ENCODE data around the gene CHEK2. TPM values are rescaled to one million over a fixed set of nuclear protein-coding genes. Genes with fewer than 3 reads are reported as not detected.
"Not testable (repeated sequence)": the region's sequence is repeated elsewhere in the genome, so short reads cannot be mapped to it uniquely, and the experiment has no call there.

The CHEK2 gene
- total RNA-seq, 1 experiment from 2014 or later: 34.5 TPM

DNA sequence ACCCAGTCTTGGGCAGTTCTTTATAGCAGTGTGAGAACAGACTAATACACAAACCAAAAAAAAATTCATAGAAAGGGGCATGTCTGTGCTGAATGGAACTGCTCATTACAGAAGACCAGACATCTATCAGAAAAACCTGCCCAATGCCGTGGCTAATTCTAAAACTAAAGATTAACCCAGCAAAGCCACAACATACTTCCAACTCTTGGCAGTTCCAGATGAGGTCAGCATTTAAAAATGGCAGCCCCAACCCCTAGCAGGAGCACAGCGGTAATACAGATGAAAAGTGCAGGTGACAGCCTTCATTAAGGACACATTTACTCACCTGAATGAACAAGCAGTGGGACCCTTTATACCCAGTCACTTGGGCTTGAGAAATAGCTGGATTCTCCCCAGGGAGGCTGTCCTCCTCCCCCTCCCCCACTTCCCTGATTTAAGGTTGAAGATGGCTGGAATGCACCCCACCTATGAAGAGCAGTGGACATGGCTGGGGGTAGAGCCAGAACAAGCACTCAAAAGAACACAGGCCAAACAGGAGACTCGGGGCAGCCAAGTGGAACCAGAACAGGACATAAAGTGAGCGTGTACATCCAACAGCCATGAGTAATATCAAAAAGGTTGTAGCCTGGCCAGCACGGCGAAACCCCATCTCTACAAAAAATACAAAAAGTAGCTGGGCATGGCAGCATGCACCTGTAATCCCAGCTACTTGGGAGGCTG lies 48.4 kb downstream of the CHEK2 start:
- DNase-seq (ENCODE audit: low read depth): not testable (repeated sequence)

DNA sequence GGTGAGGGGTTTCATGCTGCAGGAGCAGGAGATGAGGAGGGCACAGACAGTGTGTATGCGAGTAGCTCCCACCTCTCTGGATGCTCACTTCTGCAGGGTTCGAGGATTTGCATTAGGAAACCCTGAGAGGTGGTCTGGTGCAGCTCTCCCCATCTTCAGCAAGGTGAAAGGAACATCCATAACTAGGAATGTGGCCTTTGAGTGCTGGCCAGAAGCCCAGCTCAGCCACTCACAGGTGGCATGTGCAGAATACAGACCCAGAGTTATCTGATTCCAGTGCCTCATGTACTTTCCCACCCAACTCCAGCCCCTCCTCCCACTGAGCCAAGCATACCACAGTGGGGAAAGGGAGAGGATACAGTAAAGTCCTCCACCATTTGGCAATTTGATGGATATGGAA lies 51.8 kb downstream of the CHEK2 start:
- not testable (repeated sequence) for DNase-seq (ENCODE audit: low read depth)

DNA sequence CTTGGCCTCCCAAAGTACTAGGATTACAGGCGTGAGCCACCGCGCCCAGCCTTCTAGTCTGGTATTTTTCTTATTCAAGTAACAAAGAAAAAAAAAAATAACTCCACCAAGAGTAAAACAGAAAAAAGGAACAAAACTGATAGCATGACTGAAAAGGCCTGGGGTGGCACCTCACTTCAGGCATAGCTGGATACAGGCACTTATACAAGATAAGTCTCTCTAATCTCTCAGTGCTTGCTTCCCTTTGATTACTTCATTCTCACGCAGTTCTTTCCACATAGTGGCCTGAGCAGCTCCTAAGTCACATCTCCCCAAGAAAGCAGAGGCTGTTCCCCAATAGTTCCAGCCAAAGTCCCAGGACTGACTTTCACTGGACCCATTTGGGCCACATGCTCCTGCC lies 58.7 kb downstream of the CHEK2 start:
- not testable (repeated sequence) for DNase-seq (ENCODE audit: low read depth)

DNA sequence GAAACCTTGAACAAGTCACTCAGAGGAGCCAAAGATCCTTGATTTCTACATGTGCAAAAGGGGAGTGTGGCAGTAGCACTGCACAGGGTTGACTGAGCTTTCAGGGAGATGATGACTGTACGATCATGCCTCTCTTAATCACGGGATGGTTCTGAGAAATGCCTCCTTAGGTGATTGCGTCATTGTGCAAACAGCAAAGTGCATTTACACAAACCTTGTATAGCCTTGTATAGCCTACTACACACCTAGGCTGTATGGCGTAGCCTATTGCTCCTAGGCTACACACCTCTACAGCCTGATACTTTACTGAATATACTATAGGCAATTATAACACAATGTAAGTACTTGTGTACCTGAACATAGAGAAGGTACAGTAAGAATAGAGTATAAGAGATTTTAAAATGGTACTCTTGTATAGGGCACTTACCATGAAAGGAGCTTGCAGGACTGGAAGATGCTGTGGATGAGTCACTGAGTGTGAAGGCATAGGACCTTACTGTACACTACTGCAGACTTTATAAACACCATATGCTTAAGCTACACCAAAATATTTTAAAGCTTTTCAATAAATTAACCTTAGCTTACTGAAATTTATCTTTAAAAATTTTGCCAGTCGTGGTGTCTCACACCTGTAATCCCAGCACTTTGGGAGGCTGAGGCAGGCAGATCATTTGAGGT lies 60.7 kb downstream of the CHEK2 start:
- DNase-seq (ENCODE audit: low read depth): not testable (repeated sequence)

DNA sequence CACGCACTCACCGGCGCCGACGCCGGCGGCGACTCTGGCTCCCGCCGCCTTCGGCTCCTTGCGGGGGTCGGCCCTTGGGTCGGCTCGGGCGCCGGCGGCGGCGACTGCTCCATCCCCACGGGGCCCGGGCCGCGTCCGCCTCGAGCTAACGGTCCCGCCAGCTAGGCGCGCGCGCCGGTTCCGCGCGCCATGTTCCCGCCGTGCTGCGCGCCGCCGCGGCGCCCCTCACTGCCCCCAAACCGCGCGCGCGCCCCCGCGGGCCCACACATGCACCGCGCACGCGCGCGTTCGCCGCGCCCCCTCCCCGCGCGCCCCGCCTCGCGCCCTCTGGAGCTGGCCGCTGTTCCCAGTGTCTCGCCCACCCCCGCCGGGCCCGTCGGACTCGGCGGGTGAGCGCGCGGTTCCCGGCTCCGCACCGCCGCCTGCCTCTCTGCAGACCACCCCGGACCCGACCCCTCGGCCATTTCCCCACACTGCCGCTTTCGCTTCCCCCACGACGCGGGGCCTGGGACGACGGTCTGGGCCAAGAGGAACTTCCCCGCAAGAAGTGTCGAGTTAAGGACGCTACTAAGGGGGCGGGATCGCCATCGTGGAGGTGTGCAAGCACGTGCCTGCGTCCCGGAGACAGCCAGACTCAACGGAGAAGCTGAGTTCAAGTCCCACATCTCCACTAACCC lies 61.9 kb downstream of the CHEK2 start, which contains the start of gene TTC28:
Gene TTC28 (minus strand): TSS at position 230 of the 677 bp plus-strand sequence. CDS start 117 bp downstream, at position 113.
- peak; percentile 67 for DNase-seq (ENCODE audit: low read depth)

DNA sequence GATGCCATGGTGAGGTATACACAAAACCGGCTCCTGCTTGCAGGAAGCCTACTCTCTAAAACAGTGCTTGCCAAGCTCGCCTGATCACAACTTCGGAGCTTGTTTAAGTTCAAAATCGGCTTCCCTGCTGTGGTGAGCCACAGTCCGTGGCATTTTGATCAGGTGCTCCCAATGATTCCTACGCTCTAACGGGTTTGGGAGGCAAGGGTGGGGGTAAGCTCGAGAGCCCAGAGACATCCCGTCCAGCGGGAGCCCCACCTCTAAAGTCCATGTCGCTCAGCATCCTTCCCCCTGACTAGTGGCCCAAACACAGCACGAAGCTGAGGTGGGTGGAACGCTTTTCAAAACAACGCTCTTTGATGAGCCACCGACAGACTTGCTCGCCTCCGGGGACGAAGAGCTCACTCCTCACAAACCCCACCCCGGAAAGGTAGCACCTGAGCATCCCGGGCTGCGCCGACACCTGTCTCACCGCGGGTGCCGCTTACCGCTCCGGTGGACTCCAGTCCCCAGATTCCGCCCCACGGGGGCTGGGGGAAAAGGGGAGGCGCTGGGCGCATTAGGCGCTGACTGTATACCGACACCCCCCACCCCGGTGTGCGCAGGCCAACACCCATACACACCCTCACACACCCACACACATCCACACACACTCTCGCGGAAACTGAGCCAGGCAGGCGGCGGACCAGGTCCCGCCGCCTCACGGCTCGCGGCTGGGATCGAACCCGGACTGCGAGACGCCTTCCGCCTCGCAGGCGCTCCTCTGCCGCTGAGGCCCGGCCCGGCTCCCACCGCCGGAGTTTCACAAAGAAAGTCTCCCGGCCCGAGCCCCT lies 62.6 kb downstream of the CHEK2 start:
- DNase-seq (ENCODE audit: low read depth): not testable (repeated sequence)

DNA sequence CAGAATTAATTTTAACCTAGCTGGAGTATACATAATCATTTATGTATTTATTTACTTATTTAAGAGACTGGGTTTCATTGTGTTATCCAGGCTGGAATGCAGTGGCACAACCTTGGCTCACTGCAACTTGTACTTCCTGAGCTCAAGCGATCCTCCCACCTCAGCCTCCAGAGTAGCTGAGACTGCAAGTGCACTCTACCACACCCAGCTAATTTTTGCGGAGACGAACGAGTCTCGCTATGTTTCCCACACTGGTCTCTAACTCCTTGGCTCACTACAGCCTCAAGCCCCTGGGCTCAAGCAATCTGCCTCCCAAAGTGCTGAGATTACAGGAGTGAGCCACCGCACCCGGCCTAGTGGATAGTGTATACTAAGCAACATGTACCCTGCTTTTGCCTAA lies 63.5 kb downstream of the CHEK2 start:
- DNase-seq (ENCODE audit: low read depth): not testable (repeated sequence)

DNA sequence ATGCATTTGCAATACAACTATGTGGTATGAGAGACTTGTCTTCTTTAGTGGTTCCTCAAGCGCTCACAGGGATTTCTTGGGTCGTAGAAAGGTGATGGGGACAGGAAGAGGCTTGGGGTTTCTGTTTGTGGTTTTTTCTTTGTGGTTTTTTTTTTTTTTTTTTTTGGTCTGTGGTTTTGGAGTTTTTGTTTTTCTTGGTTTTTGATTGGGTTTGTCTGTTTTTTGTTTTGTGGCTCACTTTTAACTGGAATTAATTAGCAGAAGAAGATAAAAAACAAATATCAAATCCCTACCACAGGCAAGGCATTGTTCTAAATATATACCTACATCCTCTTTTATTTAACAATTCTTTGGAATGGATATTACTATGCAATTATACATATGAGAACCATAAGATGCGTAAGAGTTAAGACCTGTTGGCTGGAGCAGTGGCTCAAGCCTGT lies 67.5 kb downstream of the CHEK2 start:
- DNase-seq (ENCODE audit: low read depth): peak; percentile 68

DNA sequence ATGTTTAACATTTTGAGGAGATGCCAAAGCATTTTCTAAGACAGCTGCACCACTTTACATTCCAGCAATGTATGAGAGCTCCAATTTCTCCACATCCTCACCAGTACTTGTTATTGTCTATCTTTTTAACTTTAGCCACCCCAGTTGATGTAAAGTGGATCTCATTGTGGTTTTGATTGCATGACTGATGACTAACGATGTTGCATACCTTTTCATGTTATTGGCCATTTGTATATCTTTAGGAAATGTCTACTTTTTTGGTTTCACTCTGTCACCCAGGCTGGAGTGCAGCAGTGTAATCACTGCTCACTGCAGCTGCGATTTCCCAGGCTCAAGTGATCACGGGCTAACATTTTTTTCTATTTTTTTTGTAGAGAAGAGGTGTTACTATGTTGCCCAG lies 70.9 kb downstream of the CHEK2 start:
- no peak for DNase-seq (ENCODE audit: low read depth)

DNA sequence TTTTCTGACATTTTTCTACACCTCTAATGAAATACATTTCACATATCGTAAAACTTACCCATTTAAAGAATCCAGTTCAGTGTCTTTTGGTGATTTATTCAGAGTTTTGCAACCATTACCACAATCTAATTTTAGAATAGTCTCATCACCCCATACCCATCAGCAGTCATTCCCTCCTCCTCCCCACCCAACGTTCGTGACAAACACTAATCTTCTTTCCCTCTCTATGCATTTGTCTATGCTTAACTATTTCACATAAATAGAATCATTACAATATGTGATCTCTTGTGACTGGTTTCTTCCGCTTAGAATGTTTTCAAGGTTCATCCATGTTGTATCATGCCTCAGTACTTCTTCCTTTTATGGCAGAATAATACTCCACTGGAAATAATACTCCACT lies 71.5 kb downstream of the CHEK2 start:
- DNase-seq (ENCODE audit: low read depth): peak; percentile 30

DNA sequence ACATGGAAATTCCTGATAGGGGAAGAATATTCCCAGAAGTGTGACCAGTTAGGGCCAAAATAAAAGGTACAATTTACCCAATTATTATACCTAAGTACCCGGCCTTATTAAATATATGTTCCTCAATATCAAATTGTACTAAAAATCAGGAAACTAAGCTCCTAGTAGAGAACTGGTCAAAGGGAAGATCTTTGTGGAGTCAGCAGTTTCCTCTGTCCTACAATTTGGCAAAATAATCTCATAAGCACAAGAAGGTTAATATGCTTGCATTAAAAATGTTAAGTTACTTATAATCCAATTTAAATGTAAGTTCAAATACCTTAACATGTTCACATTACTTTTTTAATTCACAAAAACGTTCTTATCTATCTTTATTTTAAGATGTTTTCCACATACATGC lies 72.2 kb downstream of the CHEK2 start:
- DNase-seq (ENCODE audit: low read depth): no peak

DNA sequence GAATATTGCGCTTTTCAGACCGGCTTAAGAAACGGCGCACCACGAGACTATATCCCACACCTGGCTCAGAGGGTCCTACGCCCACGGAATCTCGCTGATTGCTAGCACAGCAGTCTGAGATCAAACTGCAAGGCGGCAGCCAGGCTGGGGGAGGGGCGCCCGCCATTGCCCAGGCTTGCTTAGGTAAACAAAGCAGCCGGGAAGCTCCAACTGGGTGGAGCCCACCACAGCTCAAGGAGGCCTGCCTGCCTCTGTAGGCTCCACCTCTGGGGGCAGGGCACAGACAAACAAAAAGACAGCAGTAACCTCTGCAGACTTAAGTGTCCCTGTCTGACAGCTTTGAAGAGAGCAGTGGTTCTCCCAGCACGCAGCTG lies 78.1 kb downstream of the CHEK2 start:
- DNase-seq (ENCODE audit: low read depth): not testable (repeated sequence)

DNA sequence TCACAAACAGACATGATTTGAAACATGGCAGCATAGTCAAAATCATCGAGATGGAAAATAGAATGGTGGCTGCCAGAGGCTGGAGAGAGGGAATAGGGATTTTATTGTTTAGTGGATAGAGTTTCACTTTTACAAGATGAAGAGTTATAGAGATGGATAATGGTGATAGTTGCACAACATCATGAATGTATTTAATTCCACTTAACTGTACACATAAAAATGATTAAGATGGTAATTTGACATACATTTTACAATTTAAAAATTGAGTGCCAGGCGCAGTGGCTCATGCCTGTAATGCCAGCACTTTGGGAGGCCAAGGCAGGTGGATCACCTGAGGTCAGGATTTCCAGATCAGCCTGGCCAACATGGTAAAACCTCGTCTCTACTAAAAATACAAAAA lies 83.2 kb downstream of the CHEK2 start:
- DNase-seq (ENCODE audit: low read depth): no peak

DNA sequence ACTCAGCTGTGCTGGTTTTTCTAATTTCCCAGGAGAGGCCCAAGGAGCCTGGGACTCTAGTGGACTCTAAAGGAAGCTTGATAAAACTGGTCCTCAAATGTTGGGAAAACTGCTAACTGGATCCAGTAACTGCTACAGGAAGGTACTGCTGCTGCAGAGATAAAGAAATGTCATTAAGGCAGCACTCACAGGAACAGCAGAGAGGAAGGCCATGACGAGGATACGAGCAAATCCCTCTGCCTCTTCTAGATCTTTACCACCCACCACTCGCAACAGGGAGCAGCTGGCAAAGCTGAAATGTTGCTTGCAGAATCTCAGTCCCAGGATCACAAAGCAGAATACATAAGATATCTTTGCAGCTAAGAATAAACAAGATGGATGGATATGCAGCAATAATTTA lies 85.4 kb downstream of the CHEK2 start:
- DNase-seq (ENCODE audit: low read depth): no peak

DNA sequence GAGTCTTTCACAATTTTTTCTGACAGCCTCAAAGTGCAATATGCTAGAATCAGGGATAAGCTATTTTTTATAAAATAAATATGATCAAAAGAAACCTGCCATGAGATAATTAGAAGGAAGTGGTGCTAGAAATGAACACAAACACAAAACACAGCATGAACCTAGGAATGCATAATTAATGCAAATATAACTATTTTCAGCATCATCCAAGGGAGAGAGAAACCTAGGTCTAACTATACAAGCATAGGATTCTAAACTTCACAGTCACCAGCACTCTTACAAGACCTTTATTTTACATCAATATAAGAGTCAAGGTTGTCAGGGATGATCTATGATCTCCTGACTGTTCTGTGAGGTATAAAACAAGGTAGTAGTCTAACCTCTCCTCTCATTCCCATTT lies 91.2 kb downstream of the CHEK2 start:
- DNase-seq (ENCODE audit: low read depth): no peak

DNA sequence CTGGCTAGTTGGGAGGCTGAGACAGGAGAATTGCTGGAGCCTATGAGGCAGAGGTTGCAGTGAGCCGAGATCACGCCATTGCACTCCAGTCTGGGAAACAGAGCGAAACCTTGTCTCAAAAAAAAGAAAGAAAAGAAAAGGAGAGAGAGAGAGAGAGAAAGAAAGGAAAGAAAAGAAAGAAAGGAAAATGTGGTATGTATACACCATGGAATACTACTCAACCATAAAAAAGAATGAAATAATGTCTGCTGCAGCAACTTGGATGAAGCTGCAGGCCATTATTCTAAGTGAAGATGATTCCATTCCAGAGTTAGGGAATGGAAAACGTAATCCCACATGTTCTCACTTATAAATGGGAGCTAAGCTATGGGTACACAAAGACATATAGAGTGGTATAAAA lies 92.8 kb downstream of the CHEK2 start:
- DNase-seq (ENCODE audit: low read depth): no peak

DNA sequence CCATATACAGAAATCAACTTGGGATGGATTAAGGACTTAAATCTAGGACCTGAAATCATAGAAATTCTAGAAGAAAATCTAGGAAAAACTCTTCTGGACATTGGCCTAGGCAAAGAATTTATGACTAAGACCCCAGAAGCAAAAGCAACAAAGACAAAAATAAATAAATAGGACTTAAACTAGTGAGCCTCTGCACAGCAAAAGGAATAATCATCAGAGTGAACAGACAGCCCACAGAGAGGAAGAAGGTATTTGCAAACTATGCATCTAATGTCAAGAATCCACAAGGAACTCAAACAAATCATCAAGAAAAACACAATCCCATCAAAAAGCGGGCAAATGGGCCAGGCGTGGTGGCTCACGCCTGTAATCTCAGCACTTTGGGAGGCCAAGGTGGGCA lies 94.4 kb downstream of the CHEK2 start:
- no peak for DNase-seq (ENCODE audit: low read depth)

DNA sequence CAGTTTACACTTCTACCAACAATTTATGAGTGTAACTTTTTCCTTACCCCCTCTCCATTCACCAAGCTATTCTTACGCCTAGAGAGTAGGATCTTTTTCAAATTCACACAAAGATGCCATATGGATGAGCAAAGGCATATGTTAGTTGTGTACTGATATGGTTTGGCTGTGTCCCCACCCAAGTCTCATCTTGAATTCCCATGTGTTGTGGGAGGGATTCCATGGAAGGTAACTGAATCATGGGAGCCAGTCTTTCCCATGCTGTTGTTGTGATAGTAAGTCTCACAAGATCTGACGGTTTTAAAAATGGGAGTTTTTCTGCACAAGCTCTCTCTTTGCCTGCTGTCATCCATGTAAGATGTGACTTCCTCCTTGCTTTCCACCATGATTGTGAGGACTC lies 102.3 kb downstream of the CHEK2 start:
- no peak for DNase-seq (ENCODE audit: low read depth)

Data from LHCN-M2 (cell line).